HG02678 (cell line): ENCODE data around the gene CYBC1.
A peak's percentile ranks its signal among the peaks of the same experiment; 100 is the strongest.

ENCODE experiments used
- ATAC-seq: cut with Tn5 transposase; IDR thresholded peaks from one replicate; pipeline ENCODE4 v1.9.1; 2021; ENCODE audit warnings: mild to moderate bottlenecking, moderate library complexity; ENCODE audit not compliant: unreplicated experiment

Gene CYBC1

GRCh38 chr17:82411396-82412053 lies 39.0 kb downstream of the CYBC1 start:
- no peak for ATAC-seq

- ATAC-seq = no peak
Measured at GRCh38 chr17:82410014-82410716, 40.4 kb downstream of the CYBC1 start.

GRCh38 chr17:82408938-82409318 lies 41.6 kb downstream of the CYBC1 start:
- ATAC-seq = no peak

- ATAC-seq = no peak
Measured at GRCh38 chr17:82408288-82408937, 42.1 kb downstream of the CYBC1 start.

GRCh38 chr17:82407255-82407654 lies 43.3 kb downstream of the CYBC1 start:
- no peak for ATAC-seq

- ATAC-seq = no peak
Measured at GRCh38 chr17:82406131-82406671, 44.4 kb downstream of the CYBC1 start.

GRCh38 chr17:82405051-82405450 lies 45.5 kb downstream of the CYBC1 start:
- no peak for ATAC-seq

GRCh38 chr17:82403662-82404660 lies 46.6 kb downstream of the CYBC1 start:
- ATAC-seq = no peak

GRCh38 chr17:82402865-82403264 lies 47.7 kb downstream of the CYBC1 start:
- ATAC-seq = peak; percentile 71

- no peak for ATAC-seq
Measured at GRCh38 chr17:82400830-82401229, 49.7 kb downstream of the CYBC1 start.

GRCh38 chr17:82400206-82400605 lies 50.3 kb downstream of the CYBC1 start:
- no peak for ATAC-seq

GRCh38 chr17:82399601-82400101 lies 50.9 kb downstream of the CYBC1 start:
- ATAC-seq = no peak

- ATAC-seq = no peak
Measured at GRCh38 chr17:82399041-82399441, 51.5 kb downstream of the CYBC1 start.

GRCh38 chr17:82397449-82398335 lies 52.9 kb downstream of the CYBC1 start:
- ATAC-seq = no peak

GRCh38 chr17:82396601-82397435 lies 53.7 kb downstream of the CYBC1 start:
- ATAC-seq = no peak

- no peak for ATAC-seq
Measured at GRCh38 chr17:82394278-82394677, 56.3 kb downstream of the CYBC1 start.

- no peak for ATAC-seq
Measured at GRCh38 chr17:82392941-82393340, 57.6 kb downstream of the CYBC1 start.
